GM12873 (cell line): ENCODE measurements around the gene NUDT16.
A peak's percentile ranks its signal among the peaks of the same experiment; 100 is the strongest.

Source experiments
- TF ChIP-seq, protein P1 (sequence below): IDR thresholded peaks from 2 replicates; pipeline ENCODE4 v1.5.1; 2012; ENCODE audit warnings: low read depth, mild to moderate bottlenecking, moderate library complexity, low read length, control low read depth; ENCODE audit not compliant: insufficient read depth; ENCODE audit errors: missing control alignments

NUDT16 gene

DNA sequence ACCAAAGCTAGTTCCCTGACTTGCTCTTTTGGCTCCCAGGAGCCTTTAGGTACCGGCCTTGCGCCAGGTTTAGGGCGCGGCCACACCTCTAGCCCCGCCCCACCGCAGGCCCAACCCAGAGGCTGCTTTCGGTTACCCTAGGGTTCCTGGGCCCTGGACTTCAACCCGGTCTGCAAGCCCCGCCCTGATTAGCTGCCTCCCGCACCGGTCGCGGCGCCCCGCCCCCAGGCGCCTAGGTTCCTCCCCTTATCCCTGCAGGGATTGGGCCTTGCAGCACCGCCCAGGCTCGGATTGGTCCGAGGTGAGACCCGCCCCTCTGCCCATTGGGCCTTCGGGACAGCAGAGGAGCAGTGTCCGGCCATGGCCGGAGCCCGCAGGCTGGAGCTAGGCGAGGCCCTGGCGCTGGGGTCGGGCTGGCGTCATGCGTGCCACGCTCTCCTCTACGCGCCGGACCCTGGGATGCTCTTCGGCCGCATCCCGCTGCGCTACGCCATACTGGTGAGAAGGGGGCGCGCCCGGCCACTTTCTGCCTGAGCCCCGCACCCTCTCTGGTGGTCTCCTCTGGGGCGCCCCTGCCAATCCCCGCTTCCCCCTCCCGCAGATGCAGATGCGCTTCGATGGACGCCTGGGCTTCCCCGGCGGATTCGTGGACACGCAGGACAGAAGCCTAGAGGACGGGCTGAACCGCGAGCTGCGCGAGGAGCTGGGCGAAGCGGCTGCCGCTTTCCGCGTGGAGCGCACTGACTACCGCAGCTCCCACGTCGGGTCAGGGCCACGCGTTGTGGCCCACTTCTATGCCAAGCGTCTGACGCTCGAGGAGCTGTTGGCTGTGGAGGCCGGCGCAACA is at the start of gene NUDT16:
NUDT16 (plus strand) TSS at position 330 of the 847 bp plus-strand sequence; CDS start at position 361, 31 bp downstream.
- TF ChIP-seq, protein P1, sequence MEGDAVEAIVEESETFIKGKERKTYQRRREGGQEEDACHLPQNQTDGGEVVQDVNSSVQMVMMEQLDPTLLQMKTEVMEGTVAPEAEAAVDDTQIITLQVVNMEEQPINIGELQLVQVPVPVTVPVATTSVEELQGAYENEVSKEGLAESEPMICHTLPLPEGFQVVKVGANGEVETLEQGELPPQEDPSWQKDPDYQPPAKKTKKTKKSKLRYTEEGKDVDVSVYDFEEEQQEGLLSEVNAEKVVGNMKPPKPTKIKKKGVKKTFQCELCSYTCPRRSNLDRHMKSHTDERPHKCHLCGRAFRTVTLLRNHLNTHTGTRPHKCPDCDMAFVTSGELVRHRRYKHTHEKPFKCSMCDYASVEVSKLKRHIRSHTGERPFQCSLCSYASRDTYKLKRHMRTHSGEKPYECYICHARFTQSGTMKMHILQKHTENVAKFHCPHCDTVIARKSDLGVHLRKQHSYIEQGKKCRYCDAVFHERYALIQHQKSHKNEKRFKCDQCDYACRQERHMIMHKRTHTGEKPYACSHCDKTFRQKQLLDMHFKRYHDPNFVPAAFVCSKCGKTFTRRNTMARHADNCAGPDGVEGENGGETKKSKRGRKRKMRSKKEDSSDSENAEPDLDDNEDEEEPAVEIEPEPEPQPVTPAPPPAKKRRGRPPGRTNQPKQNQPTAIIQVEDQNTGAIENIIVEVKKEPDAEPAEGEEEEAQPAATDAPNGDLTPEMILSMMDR, result peak; percentile 13

DNA sequence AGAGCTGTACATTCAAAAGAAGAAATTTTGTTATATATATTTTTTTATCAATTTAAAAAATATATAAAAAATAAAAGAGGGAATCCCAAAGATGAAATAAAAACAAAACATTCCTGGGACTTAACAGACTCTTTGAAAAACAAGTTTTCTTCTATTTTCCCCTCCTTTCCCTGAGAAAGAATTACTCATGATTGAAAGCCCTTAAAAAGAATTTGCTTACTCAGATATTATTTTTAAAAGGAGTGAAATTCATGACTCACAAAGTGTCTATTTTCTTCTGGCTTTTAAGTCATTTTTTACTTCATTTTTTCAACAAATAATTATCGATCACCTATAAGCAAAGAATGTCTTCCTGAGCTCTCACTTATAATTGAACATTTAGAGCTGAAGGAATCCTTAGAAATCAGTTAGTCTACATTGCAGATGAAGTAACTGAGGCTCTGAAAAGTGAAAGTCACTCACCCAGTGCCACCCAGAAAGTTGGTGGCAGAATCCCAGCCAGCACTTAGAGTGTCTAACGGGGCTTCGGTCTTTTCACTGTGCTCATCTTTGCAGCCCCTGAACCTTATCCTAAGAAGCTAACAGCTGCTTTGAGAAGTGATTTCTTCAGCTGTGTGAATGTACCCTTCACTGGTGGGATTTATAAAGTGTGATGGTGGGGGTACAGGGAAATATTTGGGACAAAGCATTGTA is 42.5 kb upstream of the NUDT16 start:
- TF ChIP-seq, protein P1, result no peak

DNA sequence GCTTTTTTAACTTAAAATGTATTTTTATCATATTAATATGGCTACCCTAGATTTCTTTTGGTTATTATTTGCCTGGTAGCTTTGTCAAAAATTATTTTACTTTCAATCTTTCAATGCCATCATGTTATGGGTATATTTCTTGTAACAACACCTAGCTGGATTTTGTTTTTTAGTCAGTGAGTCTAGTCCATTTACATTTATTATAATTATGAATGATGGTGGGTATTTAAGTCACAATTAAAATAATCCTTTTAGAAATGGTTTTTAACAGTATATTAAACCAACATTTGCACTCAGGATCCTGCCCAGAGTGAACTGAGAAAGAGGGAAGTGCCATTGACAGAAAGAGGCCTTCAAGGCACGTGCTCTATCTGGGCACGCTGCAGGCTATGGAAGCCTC is 39.8 kb upstream of the NUDT16 start:
- TF ChIP-seq, protein P1, result no peak

DNA sequence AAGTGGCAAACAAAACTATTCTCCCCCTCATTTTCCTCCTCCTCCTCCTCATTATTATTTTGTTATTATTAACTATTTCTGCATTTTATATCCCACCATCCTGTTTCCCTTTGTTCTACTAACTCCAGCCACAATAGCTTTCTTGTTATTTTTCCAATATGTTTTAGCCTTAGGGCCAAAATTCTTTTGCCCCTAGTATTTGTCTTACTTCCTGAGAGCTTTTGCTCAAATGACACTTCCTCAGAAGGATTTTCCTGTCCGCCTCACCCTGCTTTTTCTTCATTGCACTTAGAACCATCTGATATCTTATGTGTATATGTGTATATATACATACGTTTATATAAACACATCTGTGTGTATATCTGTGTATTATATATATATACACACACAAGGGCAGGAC is 32.7 kb upstream of the NUDT16 start:
- TF ChIP-seq, protein P1, result no peak

DNA sequence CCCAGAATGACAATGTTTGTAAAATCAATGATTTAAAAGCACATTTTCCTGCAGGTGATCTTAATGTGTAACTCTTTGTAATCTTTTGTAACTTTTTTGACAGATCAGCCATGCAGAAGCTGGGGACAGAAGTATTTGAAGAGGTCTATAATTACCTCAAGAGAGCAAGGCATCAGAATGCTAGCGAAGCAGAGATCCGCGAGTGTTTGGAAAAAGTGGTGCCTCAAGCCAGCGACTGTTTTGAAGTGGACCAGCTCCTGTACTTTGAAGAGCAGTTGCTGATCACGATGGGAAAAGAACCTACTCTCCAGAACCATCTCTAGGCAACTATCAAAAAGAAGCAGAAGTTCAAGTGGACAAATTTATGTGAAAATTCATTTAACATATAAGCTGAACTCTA is 32.1 kb upstream of the NUDT16 start:
- TF ChIP-seq, protein P1, result no peak

DNA sequence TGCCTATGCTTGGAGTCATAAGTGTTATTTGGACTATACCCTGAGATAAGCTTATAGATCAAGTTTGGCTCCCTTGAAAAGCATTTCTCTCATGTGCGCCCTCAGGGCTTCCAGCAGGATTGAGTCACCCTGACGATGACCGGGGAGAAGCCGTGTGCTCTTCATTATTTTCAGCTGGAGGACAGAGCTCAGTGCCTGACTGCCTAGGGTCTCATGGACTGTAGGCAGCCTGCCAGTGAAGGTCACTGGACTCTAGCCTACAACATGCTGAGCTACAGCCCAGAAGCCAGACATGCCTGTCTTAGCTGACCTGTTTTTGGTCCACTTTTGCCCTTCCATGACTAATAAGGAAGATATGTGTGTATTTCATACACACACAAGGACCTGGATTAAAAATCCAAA is 31.6 kb upstream of the NUDT16 start:
- TF ChIP-seq, protein P1, result no peak

DNA sequence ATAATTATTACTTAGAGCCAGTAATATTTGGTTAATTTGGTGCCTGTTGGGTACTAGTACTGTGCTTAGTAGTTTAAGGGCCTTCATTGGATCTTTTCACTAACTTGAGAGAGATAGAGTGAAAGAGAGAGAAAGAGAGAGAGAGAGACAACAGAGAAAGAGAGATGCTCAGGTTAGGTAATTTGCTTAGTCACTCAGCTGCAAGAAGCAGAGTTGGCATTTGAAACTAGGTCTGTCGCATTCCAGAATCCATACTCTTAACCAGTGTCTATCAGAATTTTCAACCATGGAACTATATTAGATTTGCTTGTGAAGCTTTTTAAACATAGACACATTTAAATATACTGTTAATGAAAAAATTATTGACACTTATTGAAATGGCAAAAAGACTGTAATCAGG is 31.1 kb upstream of the NUDT16 start:
- TF ChIP-seq, protein P1, result no peak
